Stimulated activated CD4-positive, alpha-beta T cell treated with anti-CD3 and anti-CD28 coated beads, Interleukin-12 subunit alpha, Interleukin-12 subunit beta, amount 100 ng/mL, for 48 hours (primary cell): ENCODE results near the gene DGCR8.
A peak's percentile ranks its signal among the peaks of the same experiment; 100 is the strongest.

Source experiments
- DNase-seq, 3 donors: peaks; one replicate each; pipeline ENCODE4 v3.0.0-alpha.2; 2020; ENCODE audit warnings: low read depth in 2 of 3, low spot score in 1 of 3

Gene DGCR8

DNA sequence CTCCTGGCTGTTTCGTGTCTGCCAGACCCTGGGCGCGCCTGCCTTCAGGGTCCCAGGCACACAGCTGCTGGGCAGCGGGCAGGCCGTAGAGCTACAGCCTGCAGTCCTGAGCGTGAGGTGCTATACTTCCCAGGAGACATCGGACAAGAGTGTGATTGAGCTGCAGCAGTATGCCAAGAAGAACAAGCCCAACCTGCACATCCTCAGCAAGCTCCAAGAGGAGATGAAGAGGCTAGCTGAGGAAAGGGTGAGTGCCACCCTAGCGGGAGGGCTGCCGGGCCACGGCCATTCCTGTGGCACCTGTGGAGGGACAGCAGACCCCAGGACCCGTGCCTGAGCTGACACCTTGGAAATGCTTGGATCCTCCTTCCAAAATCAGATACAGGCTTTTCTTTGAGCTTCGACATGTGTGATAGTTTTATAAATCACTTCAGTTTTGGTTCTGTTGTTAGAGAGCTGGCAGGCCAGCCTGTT is 28.8 kb downstream of the DGCR8 start:
- DNase-seq = no peak

DNA sequence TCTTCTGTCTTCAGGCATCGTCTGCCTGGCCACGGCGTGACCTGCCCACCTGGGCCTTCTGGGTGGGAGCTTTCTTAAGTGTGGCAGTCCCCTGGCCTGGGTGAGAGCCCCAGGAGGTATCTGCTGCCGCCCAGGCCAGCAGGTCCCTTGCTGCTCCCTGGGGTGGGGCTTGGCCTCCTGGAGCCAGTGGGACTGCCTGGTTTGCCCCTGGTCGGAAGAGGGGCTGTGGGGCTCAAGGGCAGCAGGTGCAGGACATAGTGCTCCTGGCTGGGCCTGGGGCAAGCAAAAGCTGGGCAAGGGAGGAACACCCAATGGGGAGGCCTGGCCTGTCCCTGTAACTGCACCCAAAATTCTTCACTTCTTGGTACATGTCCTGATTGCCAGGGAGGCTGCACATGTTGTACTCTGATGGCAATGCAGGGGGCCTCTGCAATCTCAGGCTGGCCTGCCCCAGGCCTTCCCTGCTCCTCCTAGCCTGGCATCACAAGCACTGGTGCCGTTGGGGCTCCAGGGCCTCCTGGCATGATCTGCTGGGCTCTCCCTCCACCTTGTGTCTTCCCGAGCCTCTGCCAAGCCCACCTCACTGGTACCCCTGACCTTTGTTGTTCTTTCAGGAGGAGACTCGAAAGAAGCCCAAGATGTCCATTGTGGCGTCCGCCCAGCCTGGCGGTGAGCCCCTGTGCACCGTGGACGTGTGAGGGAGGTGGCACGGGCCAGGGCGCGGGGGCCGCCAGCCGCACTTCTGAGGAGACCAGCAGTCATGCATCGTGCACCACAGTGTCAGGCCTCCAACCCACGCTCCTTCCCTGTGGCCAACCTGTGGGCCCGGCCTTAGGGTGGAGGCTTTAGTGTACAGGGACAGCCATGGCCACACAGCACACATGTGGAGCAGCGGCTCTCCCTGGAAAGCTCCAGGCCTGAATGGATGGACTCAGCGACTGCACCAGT is 29.6 kb downstream of the DGCR8 start:
- DNase-seq = no peak

DNA sequence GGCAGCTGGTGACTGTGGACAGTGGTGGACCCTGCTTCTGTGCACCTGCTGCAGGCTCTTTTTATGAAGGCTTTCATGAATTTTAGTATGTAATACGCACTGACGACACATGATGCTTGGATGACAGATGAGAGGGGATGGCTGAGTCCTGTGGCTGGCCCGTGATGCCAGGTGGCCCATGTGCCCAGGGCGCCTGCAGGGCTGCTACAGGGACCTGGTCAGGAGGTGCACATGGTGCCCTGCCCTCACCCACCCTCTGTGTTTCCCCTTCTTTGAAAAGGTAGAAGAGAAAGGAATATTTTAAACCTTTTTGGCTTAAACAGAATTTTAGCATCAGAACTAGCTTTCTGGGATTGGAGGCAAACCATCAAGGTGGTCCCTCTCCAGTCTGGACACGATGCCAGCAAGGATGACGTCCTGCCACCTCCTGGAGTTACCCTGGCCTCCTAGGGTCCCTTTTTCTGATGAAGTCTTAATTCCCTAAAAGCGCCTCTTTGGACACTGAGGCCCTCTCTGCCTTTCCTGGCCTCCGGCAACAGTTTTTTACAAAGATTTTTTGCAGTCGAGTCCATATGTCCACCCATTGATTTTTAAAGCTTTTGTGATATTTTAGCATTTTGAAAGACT is 30.4 kb downstream of the DGCR8 start:
- DNase-seq = no peak

DNA sequence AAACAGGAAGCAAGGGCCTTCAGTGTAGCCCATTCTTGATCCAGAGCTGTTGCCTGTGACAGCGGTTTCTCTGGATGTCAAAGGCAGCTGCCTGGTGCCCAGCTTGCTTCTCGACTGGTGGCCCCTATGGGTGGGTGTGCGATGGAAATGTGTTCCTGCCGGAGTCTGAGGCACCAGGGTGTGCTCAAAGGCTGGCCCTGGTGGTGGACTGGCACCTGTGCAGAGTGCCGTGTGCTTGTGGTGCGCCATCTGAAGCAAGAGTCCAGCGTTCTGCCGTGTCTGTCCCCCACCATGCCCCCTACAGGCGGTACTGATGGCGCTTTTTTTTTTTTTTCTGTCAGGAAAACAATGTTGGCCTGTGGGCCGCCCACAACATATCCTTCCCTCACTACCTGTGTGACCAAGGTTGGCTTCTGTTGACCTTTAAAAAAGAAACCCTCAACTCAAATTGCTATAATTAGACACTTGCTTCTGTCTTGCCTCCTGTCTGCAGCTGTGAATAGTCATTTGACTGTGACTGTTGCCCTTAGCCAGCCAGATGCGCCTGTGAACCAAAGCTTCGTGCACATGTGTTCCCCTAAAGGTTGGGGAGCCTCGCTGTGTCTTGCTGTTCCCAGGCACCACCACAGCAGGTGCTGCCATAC is 31.1 kb downstream of the DGCR8 start:
- no peak for DNase-seq

DNA sequence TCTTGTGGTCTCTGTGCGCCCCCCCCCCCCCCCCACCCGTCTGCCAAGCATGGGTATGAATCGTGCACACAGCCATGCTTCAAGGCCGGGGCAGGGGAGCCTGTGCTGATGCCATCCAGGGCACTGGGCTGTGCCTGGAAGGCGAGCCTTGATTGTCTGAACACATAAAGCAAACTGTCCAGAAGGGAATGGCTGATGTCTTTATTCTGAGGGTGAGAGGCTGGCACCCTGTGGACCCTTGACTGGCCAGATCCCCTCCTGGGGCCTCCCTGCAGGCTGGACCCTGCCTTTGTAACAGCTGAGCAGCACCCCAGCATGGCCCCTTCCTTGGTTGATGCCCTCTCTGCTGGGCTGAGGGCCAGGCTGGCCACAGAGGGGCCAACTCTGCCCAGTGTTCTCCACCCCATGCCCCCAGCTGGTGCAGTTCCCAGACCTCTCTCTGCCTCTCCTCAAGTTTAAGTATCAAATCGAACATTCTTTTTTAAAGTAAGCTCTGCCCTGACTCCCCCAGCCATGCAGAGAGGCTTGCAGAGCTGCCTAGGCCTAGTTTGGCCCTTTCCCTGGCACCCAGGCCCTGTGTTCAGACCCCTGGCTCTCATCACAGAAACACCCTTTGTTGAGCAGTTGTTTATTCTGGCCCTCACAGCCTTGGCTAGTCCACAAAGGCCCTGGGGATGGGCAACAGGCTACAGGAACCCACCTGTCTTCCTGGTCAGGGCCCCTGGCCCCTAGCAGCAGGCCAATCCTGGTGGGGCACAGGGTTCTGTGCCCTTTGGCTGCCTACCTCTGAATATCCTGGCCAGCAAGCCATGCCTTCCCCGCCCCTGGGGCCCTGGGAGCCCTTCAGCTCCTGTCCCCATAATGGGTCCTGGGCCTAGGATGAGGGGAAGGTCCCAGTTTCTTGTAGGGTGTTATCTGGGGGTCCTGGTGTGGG is 31.9 kb downstream of the DGCR8 start:
- DNase-seq = no peak

DNA sequence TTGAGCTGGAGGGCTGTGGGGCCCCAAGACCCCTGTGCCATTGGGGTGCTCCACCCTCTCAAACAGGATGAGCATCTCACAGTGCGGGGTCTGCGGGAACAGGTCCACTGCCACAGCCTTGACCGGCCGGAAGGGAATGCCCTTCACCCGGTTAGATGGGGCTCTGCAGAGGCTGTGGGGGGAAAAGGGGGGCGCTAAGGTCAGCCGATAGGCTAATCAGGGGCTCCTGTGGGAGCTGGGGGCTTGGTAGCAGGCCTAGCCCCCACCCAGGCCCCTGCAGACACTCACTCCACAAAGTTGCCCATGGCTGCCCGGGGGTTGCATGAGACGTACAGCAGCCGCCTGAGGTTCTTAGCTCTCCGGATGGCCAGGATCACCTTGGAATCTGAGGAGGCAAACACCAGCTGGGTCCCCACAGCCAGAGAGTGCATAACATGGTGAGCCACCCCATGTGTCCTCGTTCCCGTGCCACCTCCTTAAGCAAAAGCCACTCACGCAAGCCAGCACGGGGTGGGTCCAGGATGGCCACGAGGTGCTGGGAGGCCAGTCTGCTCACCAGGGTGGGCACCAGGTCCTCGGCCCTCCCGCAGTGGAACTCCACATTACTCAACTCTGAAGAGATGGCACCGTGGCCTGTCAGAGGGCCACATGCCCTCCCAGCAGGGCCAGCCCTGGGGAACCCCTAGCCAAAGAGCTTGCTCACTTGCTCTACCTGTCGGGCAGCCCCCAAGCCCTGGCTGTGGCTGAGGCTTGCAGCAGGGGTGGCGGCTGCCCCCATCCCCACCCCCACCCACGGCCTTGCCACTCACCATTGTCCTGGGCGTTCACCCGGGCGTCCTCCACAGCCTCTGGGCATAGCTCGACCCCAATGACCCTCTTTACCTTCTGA is 32.8 kb downstream of the DGCR8 start:
- DNase-seq = no peak

DNA sequence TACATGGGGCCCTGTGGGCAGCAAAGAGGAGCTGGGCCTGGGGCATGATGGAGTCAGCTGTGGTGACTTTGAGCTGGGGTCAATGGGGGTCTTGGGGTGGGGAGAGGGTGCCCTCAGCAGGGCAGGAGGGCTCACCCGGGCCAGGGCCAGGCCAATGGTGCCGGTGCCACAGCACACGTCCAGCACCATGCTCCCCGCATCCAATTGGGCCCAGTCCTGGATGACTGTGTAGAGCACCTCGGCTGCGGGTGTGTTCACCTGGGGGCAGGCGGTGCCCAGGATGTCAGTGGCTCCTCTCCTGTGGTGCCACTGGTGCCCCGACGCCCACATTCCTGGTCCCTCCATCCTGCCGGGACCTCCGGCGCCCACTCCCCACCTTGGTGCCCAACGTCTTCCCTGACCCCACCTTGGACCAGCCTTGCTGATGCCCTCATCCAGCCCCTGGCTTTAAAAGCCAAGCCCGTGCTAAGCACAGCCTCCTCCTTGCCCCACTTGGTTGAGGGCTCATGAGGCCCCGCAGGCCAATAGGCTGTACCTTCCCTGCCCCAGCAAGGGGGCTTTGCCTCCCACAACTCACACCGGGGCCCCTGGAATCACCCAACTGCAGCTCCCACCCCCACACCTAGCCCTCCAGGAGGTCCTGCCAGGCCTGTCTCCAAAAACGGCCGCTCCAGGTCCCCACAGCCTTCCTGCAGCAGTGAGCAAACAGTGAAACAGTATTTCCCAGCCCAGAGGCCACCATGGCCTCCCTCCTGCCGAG is 33.7 kb downstream of the DGCR8 start:
- DNase-seq = no peak

DNA sequence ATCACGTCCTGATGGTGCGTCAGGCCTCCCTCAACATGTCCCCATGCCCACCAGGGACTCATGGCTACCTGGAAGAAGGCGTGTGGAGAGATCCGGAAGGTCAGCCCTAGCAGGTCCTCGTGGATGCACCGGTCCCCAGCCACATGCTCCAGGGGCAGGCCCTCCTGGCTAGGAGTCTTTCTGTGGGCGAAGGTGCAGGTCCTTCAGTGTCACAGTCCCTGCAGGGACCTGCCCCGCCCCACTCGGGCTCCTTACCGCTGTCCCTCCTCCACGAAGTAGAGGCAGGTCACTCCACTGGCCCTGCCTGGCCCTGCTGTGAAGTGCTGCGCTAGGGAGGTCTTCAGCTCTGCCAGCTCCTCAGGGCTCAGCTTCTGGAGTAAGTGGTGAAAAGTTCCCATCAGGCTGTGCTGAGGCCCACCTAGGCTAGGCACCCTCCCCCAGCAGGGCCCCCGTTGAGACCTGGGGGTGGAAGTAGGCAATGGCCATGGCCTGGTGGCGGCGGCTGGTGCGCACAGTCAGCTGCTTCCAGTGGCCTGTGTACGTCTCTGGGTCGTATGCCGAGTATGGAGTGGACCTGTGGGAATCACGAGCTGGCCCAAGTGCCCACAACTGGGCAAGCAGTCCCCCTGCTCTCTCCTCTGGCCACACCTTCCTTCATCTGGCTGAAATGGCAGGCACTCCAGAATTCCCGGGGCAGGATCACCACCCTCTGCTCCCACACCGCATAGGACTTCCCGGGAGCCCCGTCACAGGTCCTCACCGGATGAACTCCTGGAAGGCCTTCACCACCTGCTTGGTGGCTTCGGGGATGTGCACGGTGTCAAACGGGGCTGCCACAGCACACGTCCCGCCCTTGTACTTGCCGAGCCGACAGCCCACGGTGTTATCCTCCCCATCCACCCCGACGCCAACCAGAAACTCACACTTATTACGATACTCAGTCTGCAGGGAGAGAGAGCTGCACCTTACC is 34.8 kb downstream of the DGCR8 start:
- no peak for DNase-seq

DNA sequence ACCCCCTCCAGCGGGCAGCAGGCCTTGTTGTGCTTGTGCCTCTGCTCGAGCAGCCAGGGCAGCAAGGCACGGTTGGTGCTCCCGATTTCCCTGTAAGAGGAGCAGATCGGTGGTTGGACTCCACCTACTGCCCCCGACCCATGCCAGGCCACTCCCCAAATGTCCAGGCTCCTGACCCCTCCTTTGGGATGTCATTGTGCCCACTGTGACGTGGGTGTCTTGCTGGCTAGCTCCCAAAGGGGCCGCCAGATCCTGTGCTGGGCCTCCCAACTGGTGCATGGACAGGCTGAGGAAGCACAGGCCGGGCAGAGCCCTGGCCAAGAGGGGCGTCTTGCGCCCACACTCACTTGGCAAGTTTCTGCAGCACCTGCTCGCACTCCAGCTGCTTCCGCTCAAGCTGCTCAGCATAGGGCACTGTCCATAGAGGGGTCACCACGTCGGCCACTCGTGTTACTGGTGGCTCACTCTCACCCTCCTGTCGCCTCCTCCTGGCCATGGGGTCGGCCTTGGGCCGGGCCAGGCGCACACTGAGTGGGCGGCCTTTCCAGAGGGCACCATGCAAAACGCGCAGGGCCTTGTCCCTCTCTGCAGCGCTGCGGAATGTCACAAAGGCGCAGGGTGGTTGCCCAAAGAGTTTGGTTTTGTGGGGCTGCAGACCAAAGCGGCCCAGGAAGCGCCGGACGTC is 35.8 kb downstream of the DGCR8 start, which contains the start of gene RANBP1:
RANBP1 (plus strand) TSS at position 414 of the 685 bp plus-strand sequence; CDS start at position 495, 81 bp downstream.
- DNase-seq = no peak

DNA sequence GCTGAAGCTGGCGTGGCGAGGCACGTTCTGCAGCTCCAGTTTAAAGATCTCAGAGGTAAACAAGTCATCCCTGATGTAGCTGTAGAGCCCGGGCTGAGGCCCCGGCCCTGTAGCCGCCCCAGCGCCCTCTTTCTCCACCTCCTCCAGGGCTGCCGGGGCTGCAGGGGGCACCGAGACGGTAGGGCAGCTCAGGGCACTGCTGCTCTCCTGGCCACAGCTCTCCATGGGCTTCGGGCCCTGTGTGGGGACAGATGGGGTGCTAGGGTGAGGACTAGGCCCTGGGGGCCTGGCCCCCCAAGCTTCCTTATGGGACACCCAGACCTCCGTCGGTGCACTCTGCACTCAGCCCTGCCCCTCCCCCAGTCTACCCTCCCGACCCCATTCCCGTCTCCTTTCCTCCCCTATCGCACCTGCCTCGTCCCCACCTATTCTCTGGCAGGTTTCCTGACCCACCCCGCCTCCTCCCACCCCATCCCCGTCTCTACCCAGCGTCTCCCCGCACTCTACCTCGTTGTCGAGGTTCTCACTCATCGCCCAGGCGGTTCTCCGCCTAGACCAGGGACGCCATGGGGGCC is 36.4 kb downstream of the DGCR8 start:
- no peak for DNase-seq

DNA sequence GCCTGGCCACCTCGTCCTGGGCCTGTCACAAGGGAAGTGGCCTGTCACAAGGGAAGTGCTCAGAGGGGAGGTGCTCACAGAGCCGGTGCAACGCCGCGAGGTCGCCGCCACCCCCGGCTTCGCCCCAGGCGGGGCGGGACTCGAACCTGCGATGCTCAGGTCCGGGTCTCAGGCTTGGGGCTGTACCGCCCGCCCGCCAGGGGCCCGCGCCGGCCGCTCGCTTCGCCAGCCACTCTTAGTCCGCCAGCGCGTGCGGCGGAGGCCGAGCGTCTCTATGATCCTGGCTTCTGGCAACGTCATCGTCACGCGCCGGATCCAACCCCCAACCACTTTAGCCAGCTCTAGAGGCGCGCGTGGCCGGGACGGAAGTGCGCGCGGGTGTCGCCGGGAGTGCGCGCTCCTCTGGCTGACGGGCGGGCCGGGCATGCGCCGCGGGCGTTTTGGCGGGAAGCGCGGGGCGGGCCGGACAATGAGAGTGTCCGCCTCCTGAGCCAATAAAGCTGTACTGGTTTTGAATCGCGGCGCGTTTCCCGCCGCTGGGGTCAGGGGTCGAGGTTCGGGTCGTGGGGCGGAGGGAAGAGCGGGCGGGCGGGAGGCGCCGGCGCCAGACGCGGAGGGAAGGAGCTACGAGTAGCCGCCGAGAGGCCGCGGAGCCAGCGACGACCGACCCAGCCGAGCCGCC is 37.1 kb downstream of the DGCR8 start, which contains the start of gene TRMT2A:
TRMT2A (minus strand) TSS at position 276 of the 682 bp plus-strand sequence. CDS start 320 bp downstream, outside the sequence.
- peak; percentile 94 to 97 (median 95) for DNase-seq

DNA sequence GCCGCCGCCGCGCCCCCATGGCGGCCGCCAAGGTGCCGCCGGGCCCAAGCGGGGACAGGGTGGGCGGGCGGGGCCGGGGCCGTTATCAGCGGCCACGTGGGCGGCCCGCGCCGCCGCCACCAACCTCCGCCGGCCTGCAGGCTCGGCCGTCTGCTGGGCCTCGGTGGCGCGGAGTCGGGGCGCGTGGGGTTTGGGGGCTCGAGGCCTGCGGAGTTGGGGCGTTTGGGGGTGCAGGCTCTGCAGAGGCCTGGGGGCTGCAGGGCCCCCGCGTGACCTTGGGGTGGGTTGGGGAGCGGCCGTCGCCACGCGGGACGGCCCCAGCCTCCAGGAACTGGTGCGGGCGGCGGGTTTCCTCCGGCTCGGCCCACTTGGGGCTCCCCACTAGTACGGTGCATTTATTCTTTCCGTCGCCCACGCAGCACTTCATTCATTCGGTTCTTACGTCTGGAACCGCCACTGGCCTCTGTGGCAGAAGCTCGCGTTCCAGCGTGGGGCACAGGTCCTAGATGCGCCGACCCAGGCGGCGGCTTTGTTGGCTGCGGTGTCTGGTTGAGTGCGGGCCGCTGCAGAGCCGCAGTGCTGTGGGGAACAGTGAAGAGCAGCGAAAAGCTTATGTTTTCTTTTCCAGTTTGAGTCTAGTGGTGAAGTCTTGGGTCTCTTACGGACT is 37.7 kb downstream of the DGCR8 start:
- DNase-seq = peak; percentile 74 to 81 (median 78)

DNA sequence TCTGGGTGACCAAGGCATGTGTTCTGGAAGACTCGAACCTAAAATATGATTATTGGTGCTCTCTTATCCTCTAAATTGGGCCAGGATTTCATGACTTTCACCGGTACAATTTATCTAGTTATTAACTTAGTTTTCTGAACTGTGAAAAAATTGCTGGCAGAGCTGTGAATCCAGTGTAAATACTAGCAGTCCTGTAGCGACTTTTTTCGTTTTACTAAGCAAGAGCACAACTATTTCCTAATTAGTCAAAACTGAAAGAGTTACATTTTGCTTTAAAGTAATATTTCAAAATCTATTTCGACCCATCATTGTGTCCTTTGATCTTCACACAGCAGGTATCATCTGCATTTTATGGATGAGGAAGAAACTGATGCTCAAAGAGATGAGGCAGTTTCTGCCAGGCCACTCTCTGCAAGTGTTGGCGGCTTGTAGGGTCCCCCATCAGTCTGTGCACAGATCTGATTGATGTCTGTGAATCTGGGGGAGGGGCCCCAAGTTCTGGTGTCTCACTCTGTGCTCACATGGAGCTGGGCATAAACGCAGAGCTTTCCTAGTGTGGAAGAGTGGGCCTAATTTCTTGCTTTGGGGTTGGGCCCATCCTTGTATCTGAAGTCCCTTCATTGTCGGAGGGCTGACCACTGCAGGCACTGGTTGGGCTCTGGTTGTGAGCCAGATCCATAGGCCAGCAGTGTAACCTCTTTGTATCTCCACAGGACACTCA is 38.4 kb downstream of the DGCR8 start:
- DNase-seq = no peak

DNA sequence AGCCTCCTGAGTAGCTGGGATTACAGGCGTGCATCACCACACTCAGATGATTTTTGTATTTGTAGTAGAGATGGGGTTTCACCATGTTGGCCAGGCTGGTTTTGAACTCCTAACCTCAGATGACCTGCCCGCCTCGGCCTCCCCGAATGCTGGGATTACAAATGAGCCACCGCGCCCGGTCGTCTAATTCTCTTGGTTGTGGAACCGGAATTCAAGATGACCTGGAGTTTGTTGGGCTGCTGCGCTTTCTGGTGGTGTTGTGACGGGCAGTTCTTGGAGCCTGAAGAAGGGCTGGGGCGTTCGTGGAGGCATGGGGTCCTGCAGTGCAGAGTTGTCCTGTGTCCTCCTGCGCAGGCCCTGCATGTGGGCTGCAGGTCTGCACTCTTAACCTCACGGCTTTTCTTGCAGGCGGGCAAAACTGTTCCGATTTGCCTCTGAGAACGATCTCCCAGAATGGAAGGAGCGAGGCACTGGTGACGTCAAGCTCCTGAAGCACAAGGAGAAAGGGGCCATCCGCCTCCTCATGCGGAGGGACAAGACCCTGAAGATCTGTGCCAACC is 41.9 kb downstream of the DGCR8 start:
- no peak for DNase-seq
